ENCODE results near the gene ZNF615.

DNA sequence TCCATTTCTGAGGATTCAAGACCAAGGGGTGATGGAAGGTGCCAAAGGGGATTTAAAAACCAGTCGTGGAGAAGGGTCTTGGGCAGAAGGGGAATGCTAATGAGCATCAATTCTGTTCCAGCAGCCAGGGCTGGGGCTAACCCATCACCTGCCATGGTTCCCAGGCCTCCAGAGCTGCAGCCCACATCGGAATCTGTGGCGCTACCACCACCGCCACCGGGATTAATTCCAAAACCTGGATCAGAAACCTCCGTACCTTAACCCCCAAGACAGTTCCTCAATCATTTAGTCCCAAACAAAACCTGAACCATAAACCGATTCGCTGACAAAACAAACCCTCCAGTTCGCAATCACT lies 583 bp downstream of the ZNF615 start:
- TF ChIP-seq, protein P1, sequence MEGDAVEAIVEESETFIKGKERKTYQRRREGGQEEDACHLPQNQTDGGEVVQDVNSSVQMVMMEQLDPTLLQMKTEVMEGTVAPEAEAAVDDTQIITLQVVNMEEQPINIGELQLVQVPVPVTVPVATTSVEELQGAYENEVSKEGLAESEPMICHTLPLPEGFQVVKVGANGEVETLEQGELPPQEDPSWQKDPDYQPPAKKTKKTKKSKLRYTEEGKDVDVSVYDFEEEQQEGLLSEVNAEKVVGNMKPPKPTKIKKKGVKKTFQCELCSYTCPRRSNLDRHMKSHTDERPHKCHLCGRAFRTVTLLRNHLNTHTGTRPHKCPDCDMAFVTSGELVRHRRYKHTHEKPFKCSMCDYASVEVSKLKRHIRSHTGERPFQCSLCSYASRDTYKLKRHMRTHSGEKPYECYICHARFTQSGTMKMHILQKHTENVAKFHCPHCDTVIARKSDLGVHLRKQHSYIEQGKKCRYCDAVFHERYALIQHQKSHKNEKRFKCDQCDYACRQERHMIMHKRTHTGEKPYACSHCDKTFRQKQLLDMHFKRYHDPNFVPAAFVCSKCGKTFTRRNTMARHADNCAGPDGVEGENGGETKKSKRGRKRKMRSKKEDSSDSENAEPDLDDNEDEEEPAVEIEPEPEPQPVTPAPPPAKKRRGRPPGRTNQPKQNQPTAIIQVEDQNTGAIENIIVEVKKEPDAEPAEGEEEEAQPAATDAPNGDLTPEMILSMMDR (IDR thresholded peaks at IDR 0.05; ENCODE audit: insufficient read depth, low read length, poor library complexity, severe bottlenecking), result no peak
- TF ChIP-seq EZH2phosphoT487 (conservative IDR thresholded peaks at IDR 0.05; ENCODE audit: low read length), result no peak
